Naive thymus-derived CD4-positive, alpha-beta T cell (primary cell): ENCODE results near the gene ZDHHC14. TPM values are rescaled to one million over a fixed set of nuclear protein-coding genes. Genes with fewer than 3 reads are reported as not detected.
"Not testable (repeated sequence)": the region's sequence is repeated elsewhere in the genome, so short reads cannot be mapped to it uniquely, and the experiment has no call there.

Experiments
- ATAC-seq: fragments of 150-1000 bp; cut with Tn5 transposase; 2 replicates; pipeline ENCODE4 v1.10.0; 2021; ENCODE audit warnings: mild to moderate bottlenecking, moderate library complexity
- CTCF ChIA-PET: fragments of 350-600 bp; sonication (Branson Sonifier 250); formaldehyde crosslinking; loops from one replicate; lab custom pipeline; 2021; ENCODE audit warnings: antibody characterized with exemption; lab: Charles Lee
- POLR2A ChIA-PET: fragments of 350-600 bp; sonication (Branson Sonifier 250); formaldehyde crosslinking; loops from one replicate; lab custom pipeline; 2021; ENCODE audit warnings: antibody characterized with exemption, inconsistent platforms; lab: Charles Lee
- DNase-seq, 9 donors: peaks; one replicate each; pipeline versions ENCODE4 v3.0.0 to v3.0.0-alpha.2; 2020 to 2022; ENCODE audit warnings: mixed read lengths in 1 of 9
- H3K27ac ChIP-seq: one replicate; pipeline ENCODE4 v1.7.0; 2013; ENCODE audit warnings: mild to moderate bottlenecking, low read depth, low read length, moderate library complexity
- H3K27me3 ChIP-seq, 2 donors: one replicate each; pipeline ENCODE4 v1.7.0; 2013; ENCODE audit warnings: low read length in 2 of 2, mild to moderate bottlenecking in 2 of 2, moderate library complexity in 2 of 2; ENCODE audit not compliant: control insufficient read depth in 2 of 2, insufficient read depth in 2 of 2
- H3K36me3 ChIP-seq, 3 experiments: 1 replicate in 2 of 3; 2 replicates in 1 of 3; pipeline ENCODE4 v1.7.0; 2013; ENCODE audit warnings: low read length in 3 of 3, mild to moderate bottlenecking in 3 of 3, moderate library complexity in 1 of 3; ENCODE audit not compliant: insufficient read depth in 3 of 3, control insufficient read depth in 2 of 3
- H3K4me1 ChIP-seq, 2 donors: one replicate each; pipeline ENCODE4 v1.7.0; 2013; ENCODE audit warnings: low read length in 2 of 2, mild to moderate bottlenecking in 2 of 2, moderate library complexity in 1 of 2; ENCODE audit not compliant: control insufficient read depth in 2 of 2, insufficient read depth in 2 of 2
- H3K4me3 ChIP-seq: 2 replicates; pipeline ENCODE4 v1.7.0; 2013; ENCODE audit warnings: mild to moderate bottlenecking, low read length
- H3K9me3 ChIP-seq, 3 experiments: 1 replicate in 2 of 3; 2 replicates in 1 of 3; pipeline ENCODE4 v1.7.0; 2013; ENCODE audit warnings: low read length in 3 of 3; ENCODE audit not compliant: control insufficient read depth in 2 of 3
- H3K27ac Mint-ChIP-seq, 9 donors: one replicate each; pipeline ENCODE4 v1.8.0; 2020 to 2022; ENCODE audit warnings: mixed read lengths in 9 of 9, mild to moderate bottlenecking in 8 of 9, moderate library complexity in 5 of 9, inconsistent platforms in 2 of 9
- H3K27me3 Mint-ChIP-seq, 5 donors: one replicate each; pipeline ENCODE4 v1.8.0; 2021 to 2022; ENCODE audit warnings: mixed read lengths in 5 of 5, mild to moderate bottlenecking in 1 of 5
- H3K36me3 Mint-ChIP-seq, 5 donors: one replicate each; pipeline ENCODE4 v1.8.0; 2020 to 2022; ENCODE audit warnings: mixed read lengths in 5 of 5, mild to moderate bottlenecking in 3 of 5, inconsistent platforms in 1 of 5
- H3K4me1 Mint-ChIP-seq, 7 donors: one replicate each; pipeline ENCODE4 v1.8.0; 2020 to 2022; ENCODE audit warnings: mixed read lengths in 7 of 7, mild to moderate bottlenecking in 3 of 7, inconsistent platforms in 1 of 7
- H3K4me3 Mint-ChIP-seq, 10 donors: one replicate each; pipeline ENCODE4 v1.8.0; 2020 to 2022; ENCODE audit warnings: mild to moderate bottlenecking in 10 of 10, mixed read lengths in 10 of 10, moderate library complexity in 6 of 10, inconsistent platforms in 2 of 10
- H3K9me3 Mint-ChIP-seq, 11 donors: one replicate each; pipeline ENCODE4 v1.8.0; 2020 to 2022; ENCODE audit warnings: mixed read lengths in 11 of 11, mild to moderate bottlenecking in 4 of 11, inconsistent platforms in 1 of 11, moderate library complexity in 1 of 11
- intact Hi-C, 2 donors: fragments of 100-400 bp; cut with micrococcal nuclease; formaldehyde crosslinking; loops; one replicate each; pipeline ENCODE4 v1.15.1; 2023
- polyA plus RNA-seq, 2 donors: library from polyadenylated mRNA; unstranded; fragments of 300-500 nt; fragmentation: Illumina TruSeq; gene quantifications; one replicate each; pipeline ENCODE4 v1.2.3, GENCODE V29; 2021
- total RNA-seq, 6 experiments: library from RNA in 5 of 6; stranded (reverse) in 5 of 6; gene quantifications; 1 replicate in 5 of 6; 2 replicates in 1 of 6; pipeline ENCODE4 v1.2.3 and lab custom pipeline; 2021 to 2026

Gene ZDHHC14
- total and polyA plus RNA-seq, 7 experiments from 2014 or later: 0.13 to 18.2 (median 0.95) TPM

- CTCF ChIA-PET, intact Hi-C loops, DNase-seq: not testable (repeated sequence)
Measured at GRCh38 chr6:157706351-157706750, 325.4 kb downstream of the ZDHHC14 start.

GRCh38 chr6:157706883-157707282 is 325.9 kb downstream of the ZDHHC14 start:
- no peak for DNase-seq
- Histone ChIP-seq H3K4me3 (no peak overlapping the region), H3K9me3 (no peaks in the 10 kb centered on the region), H3K27ac (no peak overlapping the region), H3K36me3 (no peaks in the 10 kb centered on the region), H3K4me1 (no peaks in the 10 kb centered on the region), H3K27me3 (no peaks in the 10 kb centered on the region)
- Mint-ChIP-seq H3K9me3 (peaks cover 0 to 1% (median 0%) of the 10 kb centered on the region in 11 donors), H3K36me3 (no peaks in the 10 kb centered on the region), H3K4me3 (no peak overlapping the region), H3K4me1 (no peaks in the 10 kb centered on the region), H3K27ac (no peak overlapping the region), H3K27me3 (peaks cover 0 to 4% (median 0%) of the 10 kb centered on the region in 5 donors)
- ChIA-PET CTCF (no interaction called here), POLR2A (no interaction called here)
- intact Hi-C loops: no loop called here
- no peak for ATAC-seq

More at GRCh38 chr6:157706351-157706750, 325.4 kb downstream of the ZDHHC14 start:
- POLR2A ChIA-PET, H3K27me3 Mint-ChIP-seq, H3K36me3 ChIP-seq, H3K4me1 ChIP-seq, H3K27ac ChIP-seq, H3K4me3 Mint-ChIP-seq, H3K9me3 Mint-ChIP-seq, H3K27ac Mint-ChIP-seq, ATAC-seq, H3K36me3 Mint-ChIP-seq, H3K4me1 Mint-ChIP-seq, H3K27me3 ChIP-seq, H3K9me3 ChIP-seq, H3K4me3 ChIP-seq: not testable (repeated sequence)

- H3K36me3 ChIP-seq: no peaks in the 10 kb centered on the region
- ATAC-seq: no peak
- H3K27me3 ChIP-seq: no peaks in the 10 kb centered on the region
- H3K27me3 Mint-ChIP-seq: peaks cover 0 to 2% (median 0%) of the 10 kb centered on the region in 5 donors
- POLR2A ChIA-PET: no interaction called here
- no peak overlapping the region for H3K4me3 ChIP-seq
- H3K27ac Mint-ChIP-seq: no peak overlapping the region
- H3K27ac ChIP-seq: no peak overlapping the region
- H3K4me3 Mint-ChIP-seq: no peak overlapping the region
- intact Hi-C loops: no loop called here
- H3K9me3 ChIP-seq: no peaks in the 10 kb centered on the region
- H3K4me1 ChIP-seq: no peaks in the 10 kb centered on the region
- H3K4me1 Mint-ChIP-seq: no peaks in the 10 kb centered on the region
- CTCF ChIA-PET: no interaction called here
- H3K9me3 Mint-ChIP-seq: peaks cover 0 to 1% (median 0%) of the 10 kb centered on the region in 11 donors
- no peaks in the 10 kb centered on the region for H3K36me3 Mint-ChIP-seq
- DNase-seq: no peak
Measured at GRCh38 chr6:157707576-157707975, 326.6 kb downstream of the ZDHHC14 start.

GRCh38 chr6:157708239-157708638 is 327.2 kb downstream of the ZDHHC14 start:
- intact Hi-C loops: no loop called here
- Mint-ChIP-seq H3K27ac (no peak overlapping the region), H3K36me3 (no peaks in the 10 kb centered on the region), H3K4me1 (no peaks in the 10 kb centered on the region), H3K4me3 (no peak overlapping the region), H3K27me3 (peaks cover 0 to 2% (median 0%) of the 10 kb centered on the region in 5 donors), H3K9me3 (peaks cover 0 to 1% (median 0%) of the 10 kb centered on the region in 11 donors)
- ChIA-PET POLR2A (no interaction called here), CTCF (interaction anchor here (1.2 kb wide), 1 partner anchor 39 kb away, joined by 3 read pairs; no protein-coding TSS in a partner anchor)
- H3K36me3 ChIP-seq: no peaks in the 10 kb centered on the region
- no peaks in the 10 kb centered on the region for H3K9me3 ChIP-seq
- H3K27ac ChIP-seq: no peak overlapping the region
- H3K4me1 ChIP-seq: no peaks in the 10 kb centered on the region
- no peak for DNase-seq
- H3K4me3 ChIP-seq: no peak overlapping the region
- no peaks in the 10 kb centered on the region for H3K27me3 ChIP-seq
- ATAC-seq: no peak

GRCh38 chr6:157708933-157709332 is 327.9 kb downstream of the ZDHHC14 start:
- no peak overlapping the region for H3K4me3 Mint-ChIP-seq
- peaks cover 0 to under 1% (median 0%) of the 10 kb centered on the region in 7 donors for H3K4me1 Mint-ChIP-seq
- POLR2A ChIA-PET: no interaction called here

GRCh38 chr6:157709555-157709954 is 328.6 kb downstream of the ZDHHC14 start:
- intact Hi-C loops: no loop called here
- Mint-ChIP-seq H3K9me3 (peaks cover 0 to 1% (median 0%) of the 10 kb centered on the region in 11 donors), H3K4me1 (peaks cover 0 to 1% (median 0%) of the 10 kb centered on the region in 7 donors), H3K36me3 (no peaks in the 10 kb centered on the region), H3K4me3 (no peak overlapping the region), H3K27ac (no peak overlapping the region), H3K27me3 (peaks cover 0 to 2% (median 0%) of the 10 kb centered on the region in 5 donors)
- ATAC-seq (no peak), DNase-seq (no peak)
- ChIA-PET POLR2A (no interaction called here), CTCF (no interaction called here)
- Histone ChIP-seq H3K4me3 (no peak overlapping the region), H3K36me3 (no peaks in the 10 kb centered on the region), H3K4me1 (no peaks in the 10 kb centered on the region), H3K27me3 (no peaks in the 10 kb centered on the region), H3K27ac (no peak overlapping the region), H3K9me3 (no peaks in the 10 kb centered on the region)

More at GRCh38 chr6:157708933-157709332, 327.9 kb downstream of the ZDHHC14 start:
- Histone ChIP-seq H3K27ac (no peak overlapping the region), H3K4me1 (no peaks in the 10 kb centered on the region), H3K9me3 (no peaks in the 10 kb centered on the region), H3K27me3 (no peaks in the 10 kb centered on the region), H3K4me3 (no peak overlapping the region), H3K36me3 (no peaks in the 10 kb centered on the region)
- DNase-seq (no peak), ATAC-seq (no peak)
- Mint-ChIP-seq H3K9me3 (peaks cover 0 to 1% (median 0%) of the 10 kb centered on the region in 11 donors), H3K27ac (no peak overlapping the region), H3K27me3 (peaks cover 0 to 2% (median 0%) of the 10 kb centered on the region in 5 donors), H3K36me3 (no peaks in the 10 kb centered on the region)
- CTCF ChIA-PET: interaction anchor here (1.2 kb wide), 1 partner anchor 40 kb away, joined by 3 read pairs; no protein-coding TSS in a partner anchor
- intact Hi-C loops: no loop called here

- Mint-ChIP-seq H3K4me1 (peaks cover 0 to 1% (median 0%) of the 10 kb centered on the region in 7 donors), H3K27ac (no peak overlapping the region)
- CTCF ChIA-PET: no interaction called here
Measured at GRCh38 chr6:157710604-157711003, 329.6 kb downstream of the ZDHHC14 start.

More at GRCh38 chr6:157710604-157711003, 329.6 kb downstream of the ZDHHC14 start:
- Histone ChIP-seq H3K9me3 (no peaks in the 10 kb centered on the region), H3K4me3 (no peak overlapping the region), H3K27ac (no peak overlapping the region), H3K4me1 (no peaks in the 10 kb centered on the region), H3K27me3 (no peaks in the 10 kb centered on the region), H3K36me3 (no peaks in the 10 kb centered on the region)
- no peak for ATAC-seq
- POLR2A ChIA-PET: no interaction called here
- no peak for DNase-seq
- H3K36me3 Mint-ChIP-seq: no peaks in the 10 kb centered on the region
- no peaks in the 10 kb centered on the region for H3K27me3 Mint-ChIP-seq
- peaks cover 0 to 1% (median 0%) of the 10 kb centered on the region in 11 donors for H3K9me3 Mint-ChIP-seq
- no peak overlapping the region for H3K4me3 Mint-ChIP-seq
- intact Hi-C loops: no loop called here
